Mucosa of descending colon (tissue), 3 donors: ENCODE results near the gene YIPF3. TPM values are rescaled to one million over a fixed set of nuclear protein-coding genes. Genes with fewer than 3 reads are reported as not detected.

Source experiments
- ATAC-seq: fragments of 200-7000 bp; cut with Tn5 transposase; one replicate; pipeline ENCODE4 v1.9.1; 2020; ENCODE audit warnings: mild to moderate bottlenecking, moderate library complexity
- DNase-seq, 3 donors: peaks; one replicate each; pipeline ENCODE4 v3.0.0-alpha.2; 2020
- H3K36me3 ChIP-seq: fragments of 200-600 bp; one replicate; pipeline ENCODE4 v1.8.0; 2021; ENCODE audit warnings: low read depth, mild to moderate bottlenecking
- H3K4me1 ChIP-seq: fragments of 200-600 bp; one replicate; pipeline ENCODE4 v1.8.0; 2021; ENCODE audit warnings: low read depth, mild to moderate bottlenecking
- H3K4me3 ChIP-seq: fragments of 200-600 bp; one replicate; pipeline ENCODE4 v1.8.0; 2021; ENCODE audit warnings: mild to moderate bottlenecking
- H3K9me3 ChIP-seq: fragments of 200-600 bp; one replicate; pipeline ENCODE4 v1.8.0; 2021; ENCODE audit warnings: mild to moderate bottlenecking
- intact Hi-C, 2 donors: fragments of 100-400 bp; cut with DNase I in 1 of 2; cut with micrococcal nuclease in 1 of 2; formaldehyde crosslinking; loops; one replicate each; pipeline versions ENCODE4 v1.11.0 to v1.11.1; 2022; cut with DNase I, micrococcal nuclease
- total RNA-seq, 3 donors: library from RNA; stranded (reverse); fragmentation: NEBNext Ultra II Directional in 2 of 3; extraction: Animal tissue kit (Norgen Biotek cat#: 25700) in 2 of 3; gene quantifications; one replicate each; pipeline versions ENCODE4 v1.2.1 to v1.2.4, GENCODE V29; 2021 to 2023
- TF ChIP-seq, protein P1 (sequence below): fragments of 200-600 bp; IDR thresholded peaks from one replicate; pipeline ENCODE4 v1.8.0; 2022; ENCODE audit warnings: antibody characterized with exemption, mild to moderate bottlenecking
- donor health status: DM: no; HTN: no; CAD: no; lungs with moderate emphysema.
- donor health status: DM: no; HTN: no; CAD: no.
- donor health status: DM: no; HTN: yes; CAD: no.

YIPF3 gene
- total RNA-seq, 3 donors from 2014 or later, result 88.4 to 131 (median 105) TPM

DNA sequence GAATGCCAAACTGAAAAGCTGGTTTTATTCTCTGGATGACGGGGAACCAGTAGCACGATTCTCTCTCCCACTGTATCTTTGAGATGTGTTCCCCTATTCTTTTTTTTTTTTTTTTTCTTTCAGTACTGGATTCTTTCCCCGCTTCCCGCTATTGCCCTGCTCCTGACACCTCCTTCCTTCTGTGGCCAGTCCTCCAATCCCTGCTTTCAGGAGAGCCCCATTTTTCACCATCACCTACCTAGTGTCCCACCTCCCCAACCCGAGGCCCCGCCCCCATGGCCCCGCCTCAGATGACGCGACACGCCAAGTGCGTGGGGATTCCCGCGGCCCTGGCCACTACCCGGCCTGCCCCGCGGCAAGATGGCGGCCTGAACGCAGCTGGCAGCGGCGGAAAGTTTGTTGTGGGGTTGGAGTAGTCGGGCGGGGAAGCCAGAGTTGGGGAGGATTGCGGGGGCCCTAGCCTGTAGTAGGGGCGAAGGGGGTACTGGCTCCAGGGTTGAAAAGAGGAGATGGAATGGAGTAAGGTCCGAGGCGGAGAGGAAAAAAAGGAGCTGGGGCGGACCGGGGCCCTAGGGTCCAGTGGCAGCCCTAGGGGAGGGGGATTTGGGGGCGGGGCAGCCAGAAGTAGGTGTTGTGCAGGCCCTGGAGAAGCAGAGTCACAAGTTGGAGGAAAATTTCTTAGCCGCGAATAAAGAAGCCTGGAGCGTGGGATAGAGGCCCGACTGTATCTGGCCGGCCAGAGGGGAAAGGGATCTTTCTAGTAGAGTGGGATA lies 39.3 kb downstream of the YIPF3 start, which contains the start of gene TJAP1:
Gene TJAP1 (plus strand): TSS at position 336 of the 773 bp plus-strand sequence. CDS start 21,432 bp downstream, outside the sequence.
- TF ChIP-seq, protein P1, sequence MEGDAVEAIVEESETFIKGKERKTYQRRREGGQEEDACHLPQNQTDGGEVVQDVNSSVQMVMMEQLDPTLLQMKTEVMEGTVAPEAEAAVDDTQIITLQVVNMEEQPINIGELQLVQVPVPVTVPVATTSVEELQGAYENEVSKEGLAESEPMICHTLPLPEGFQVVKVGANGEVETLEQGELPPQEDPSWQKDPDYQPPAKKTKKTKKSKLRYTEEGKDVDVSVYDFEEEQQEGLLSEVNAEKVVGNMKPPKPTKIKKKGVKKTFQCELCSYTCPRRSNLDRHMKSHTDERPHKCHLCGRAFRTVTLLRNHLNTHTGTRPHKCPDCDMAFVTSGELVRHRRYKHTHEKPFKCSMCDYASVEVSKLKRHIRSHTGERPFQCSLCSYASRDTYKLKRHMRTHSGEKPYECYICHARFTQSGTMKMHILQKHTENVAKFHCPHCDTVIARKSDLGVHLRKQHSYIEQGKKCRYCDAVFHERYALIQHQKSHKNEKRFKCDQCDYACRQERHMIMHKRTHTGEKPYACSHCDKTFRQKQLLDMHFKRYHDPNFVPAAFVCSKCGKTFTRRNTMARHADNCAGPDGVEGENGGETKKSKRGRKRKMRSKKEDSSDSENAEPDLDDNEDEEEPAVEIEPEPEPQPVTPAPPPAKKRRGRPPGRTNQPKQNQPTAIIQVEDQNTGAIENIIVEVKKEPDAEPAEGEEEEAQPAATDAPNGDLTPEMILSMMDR, result no peak
- ATAC-seq (peak; percentile 100), DNase-seq (peak; percentile 95 to 97 (median 96))
- Histone ChIP-seq H3K4me1 (peaks cover 9% of the 10 kb centered on the region), H3K9me3 (no peaks in the 10 kb centered on the region), H3K4me3 (peak within 1 kb of the TSS; percentile 38), H3K36me3 (no peaks in the 10 kb centered on the region)
- intact Hi-C loops, result no loop called here

DNA sequence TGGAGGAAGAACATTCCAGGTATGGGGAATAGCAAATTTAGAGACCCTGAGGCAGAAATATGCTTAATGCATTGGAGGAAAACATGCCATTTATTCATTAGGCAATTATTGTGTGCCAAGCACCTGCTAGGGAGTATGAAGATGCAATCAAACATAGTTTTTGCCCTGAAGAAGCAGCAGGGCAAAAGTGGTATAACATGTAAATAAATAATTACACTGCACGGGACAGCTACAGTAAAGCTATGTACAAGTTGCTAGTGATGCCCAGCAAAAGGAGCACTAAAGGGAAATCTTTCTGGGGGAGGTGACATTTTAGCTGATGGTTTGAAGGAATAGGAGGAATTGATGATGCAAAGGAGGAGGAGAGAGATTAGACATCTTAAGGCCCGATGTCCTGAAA lies 40.0 kb downstream of the YIPF3 start:
- H3K36me3 ChIP-seq, result no peaks in the 10 kb centered on the region
- H3K4me3 ChIP-seq, result no peak overlapping the region
- ATAC-seq (no peak), DNase-seq (no peak)
- TF ChIP-seq, protein P1, result no peak
- peaks cover 9% of the 10 kb centered on the region for H3K4me1 ChIP-seq
- intact Hi-C loops, result no loop called here
- no peaks in the 10 kb centered on the region for H3K9me3 ChIP-seq

DNA sequence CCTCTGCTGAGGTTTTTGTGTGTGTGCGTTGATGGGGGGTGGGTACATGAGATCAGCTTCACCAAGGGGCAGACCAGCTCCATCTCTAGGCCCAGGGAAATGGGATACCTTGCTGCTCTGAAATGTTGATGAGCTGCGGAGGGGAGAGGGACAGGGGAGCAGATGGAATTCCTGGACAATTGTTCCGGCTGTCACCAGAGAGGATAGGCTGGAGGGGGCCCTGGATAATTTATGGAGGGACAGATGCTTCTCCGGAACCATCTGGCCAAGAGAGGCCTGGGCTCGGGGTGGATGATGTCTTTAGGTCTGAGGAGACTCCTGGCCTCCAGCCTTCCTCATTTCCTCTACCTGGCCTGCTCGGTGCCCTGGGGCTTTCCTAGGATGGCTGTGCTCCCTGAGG lies 41.2 kb downstream of the YIPF3 start:
- H3K4me1 ChIP-seq, result peaks cover 9% of the 10 kb centered on the region
- TF ChIP-seq, protein P1, result no peak
- H3K9me3 ChIP-seq, result no peaks in the 10 kb centered on the region
- no peak for DNase-seq
- no peaks in the 10 kb centered on the region for H3K36me3 ChIP-seq
- intact Hi-C loops, result no loop called here
- H3K4me3 ChIP-seq, result no peak overlapping the region
- no peak for ATAC-seq

DNA sequence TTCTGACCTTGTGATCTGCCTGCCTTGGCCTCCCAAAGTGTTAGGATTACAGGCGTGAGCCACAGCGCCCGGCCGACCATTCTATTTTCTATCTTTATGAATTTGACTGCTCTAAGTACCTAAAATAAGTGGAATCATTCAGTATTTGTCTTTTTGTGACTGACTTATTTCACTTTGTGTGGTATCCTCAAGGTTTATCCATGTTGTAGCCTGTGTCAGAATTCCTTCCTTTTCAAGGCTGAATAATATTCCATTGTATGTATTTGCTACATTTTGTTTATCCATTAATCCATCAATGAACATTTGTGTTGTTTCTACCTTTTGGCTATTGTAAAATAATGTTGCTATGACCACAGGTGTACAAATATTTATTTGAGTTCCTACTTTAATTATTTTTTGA lies 44.2 kb downstream of the YIPF3 start:
- intact Hi-C loops, result no loop called here
- DNase-seq, result no peak
- H3K4me1 ChIP-seq, result no peaks in the 10 kb centered on the region
- TF ChIP-seq, protein P1, result no peak
- no peaks in the 10 kb centered on the region for H3K9me3 ChIP-seq
- H3K4me3 ChIP-seq, result no peak overlapping the region
- H3K36me3 ChIP-seq, result no peaks in the 10 kb centered on the region
- ATAC-seq, result no peak

DNA sequence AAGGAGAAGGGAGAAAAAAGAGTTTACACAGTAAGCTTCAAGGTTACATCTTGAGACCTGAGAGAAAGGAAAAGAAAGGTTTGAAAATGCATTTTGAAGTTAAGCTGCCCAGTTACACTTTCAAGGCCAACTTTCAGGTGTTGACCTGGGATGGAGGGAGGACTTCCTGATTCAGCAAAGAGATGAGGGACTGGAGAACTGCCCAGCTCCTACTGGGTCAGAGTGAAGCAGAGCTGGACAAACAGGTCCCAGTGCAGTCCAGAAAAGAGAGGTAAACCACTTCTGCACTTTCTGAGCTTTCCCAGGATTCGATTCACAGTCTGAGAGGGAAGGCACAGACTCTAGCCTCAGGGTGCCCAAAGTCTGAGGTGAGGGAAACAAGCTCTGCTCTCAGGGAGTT lies 45.3 kb downstream of the YIPF3 start:
- ATAC-seq, result no peak
- no peaks in the 10 kb centered on the region for H3K4me1 ChIP-seq
- TF ChIP-seq, protein P1, result no peak
- H3K4me3 ChIP-seq, result no peak overlapping the region
- H3K9me3 ChIP-seq, result no peaks in the 10 kb centered on the region
- DNase-seq, result no peak
- intact Hi-C loops, result no loop called here
- H3K36me3 ChIP-seq, result no peaks in the 10 kb centered on the region
